Testis (tissue), 2 donors: ENCODE results near the gene ZDHHC8.

Experiments
- POLR2A ChIP-seq: fragments of 450-650 bp; IDR thresholded peaks from one replicate; pipeline ENCODE4 v1.6.1; 2017; ENCODE audit warnings: antibody characterized with exemption, mild to moderate bottlenecking, moderate library complexity
- TF ChIP-seq, protein P1 (sequence below), 3 experiments: fragments of 450-650 bp in 2 of 3; fragments of 200-600 bp in 1 of 3; sonication (generic) in 1 of 3; IDR thresholded peaks; one replicate each; pipeline ENCODE4 v1.5.1; 2016 to 2019; ENCODE audit warnings: antibody characterized with exemption in 3 of 3, mild to moderate bottlenecking in 2 of 3, moderate library complexity in 1 of 3

GRCh38 chr22:20182365-20182764 is 50.8 kb downstream of the ZDHHC8 start:
- TF ChIP-seq, protein P1, sequence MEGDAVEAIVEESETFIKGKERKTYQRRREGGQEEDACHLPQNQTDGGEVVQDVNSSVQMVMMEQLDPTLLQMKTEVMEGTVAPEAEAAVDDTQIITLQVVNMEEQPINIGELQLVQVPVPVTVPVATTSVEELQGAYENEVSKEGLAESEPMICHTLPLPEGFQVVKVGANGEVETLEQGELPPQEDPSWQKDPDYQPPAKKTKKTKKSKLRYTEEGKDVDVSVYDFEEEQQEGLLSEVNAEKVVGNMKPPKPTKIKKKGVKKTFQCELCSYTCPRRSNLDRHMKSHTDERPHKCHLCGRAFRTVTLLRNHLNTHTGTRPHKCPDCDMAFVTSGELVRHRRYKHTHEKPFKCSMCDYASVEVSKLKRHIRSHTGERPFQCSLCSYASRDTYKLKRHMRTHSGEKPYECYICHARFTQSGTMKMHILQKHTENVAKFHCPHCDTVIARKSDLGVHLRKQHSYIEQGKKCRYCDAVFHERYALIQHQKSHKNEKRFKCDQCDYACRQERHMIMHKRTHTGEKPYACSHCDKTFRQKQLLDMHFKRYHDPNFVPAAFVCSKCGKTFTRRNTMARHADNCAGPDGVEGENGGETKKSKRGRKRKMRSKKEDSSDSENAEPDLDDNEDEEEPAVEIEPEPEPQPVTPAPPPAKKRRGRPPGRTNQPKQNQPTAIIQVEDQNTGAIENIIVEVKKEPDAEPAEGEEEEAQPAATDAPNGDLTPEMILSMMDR (IDR thresholded peaks at IDR 0.05), result no peak
- TF ChIP-seq POLR2A, result no peak
